SK-N-MC (cell line): ENCODE measurements around the gene PTPN22.

Experiments used
- EZH2 ChIP-seq: fragments of 200-600 bp; sonication (generic); IDR thresholded peaks from one replicate; pipeline ENCODE4 v1.6.1; 2017; ENCODE audit warnings: antibody characterized with exemption
- FOXP2 ChIP-seq: optimal IDR thresholded peaks from 2 replicates; pipeline ENCODE3; 2011; ENCODE audit warnings: mild to moderate bottlenecking, moderate library complexity; ENCODE audit not compliant: insufficient read depth; ENCODE audit errors: extremely low read length, control extremely low read depth

GRCh38 chr1:113917400-113918082, 46.0 kb upstream of the PTPN22 start:
- no peak for TF ChIP-seq EZH2
- TF ChIP-seq FOXP2 = no peak
